Esophagus muscularis mucosa (tissue), 4 donors: Measurements from ENCODE around the gene SMIM35.

ENCODE experiments used
- EP300 ChIP-seq: sonication (generic); formaldehyde crosslinking; IDR thresholded peaks from one replicate; pipeline ENCODE4 v1.6.1; 2017; ENCODE audit warnings: antibody characterized with exemption
- POLR2A ChIP-seq: fragments of 450-650 bp; IDR thresholded peaks from one replicate; pipeline ENCODE4 v1.6.1; 2017; ENCODE audit warnings: antibody characterized with exemption, moderate library complexity, mild to moderate bottlenecking, low read depth
- POLR2AphosphoS5 ChIP-seq, 2 donors: sonication (generic); formaldehyde crosslinking; IDR thresholded peaks; one replicate each; pipeline ENCODE4 v1.6.1; 2017; ENCODE audit warnings: antibody characterized with exemption in 2 of 2
- TF ChIP-seq, protein P1 (sequence below), 3 experiments: fragments of 200-600 bp in 2 of 3; fragments of 450-650 bp in 1 of 3; sonication (generic) in 2 of 3; IDR thresholded peaks; one replicate each; pipeline ENCODE4 v1.5.1; 2017 to 2019; ENCODE audit warnings: antibody characterized with exemption in 3 of 3, mild to moderate bottlenecking in 2 of 3, moderate library complexity in 1 of 3

DNA sequence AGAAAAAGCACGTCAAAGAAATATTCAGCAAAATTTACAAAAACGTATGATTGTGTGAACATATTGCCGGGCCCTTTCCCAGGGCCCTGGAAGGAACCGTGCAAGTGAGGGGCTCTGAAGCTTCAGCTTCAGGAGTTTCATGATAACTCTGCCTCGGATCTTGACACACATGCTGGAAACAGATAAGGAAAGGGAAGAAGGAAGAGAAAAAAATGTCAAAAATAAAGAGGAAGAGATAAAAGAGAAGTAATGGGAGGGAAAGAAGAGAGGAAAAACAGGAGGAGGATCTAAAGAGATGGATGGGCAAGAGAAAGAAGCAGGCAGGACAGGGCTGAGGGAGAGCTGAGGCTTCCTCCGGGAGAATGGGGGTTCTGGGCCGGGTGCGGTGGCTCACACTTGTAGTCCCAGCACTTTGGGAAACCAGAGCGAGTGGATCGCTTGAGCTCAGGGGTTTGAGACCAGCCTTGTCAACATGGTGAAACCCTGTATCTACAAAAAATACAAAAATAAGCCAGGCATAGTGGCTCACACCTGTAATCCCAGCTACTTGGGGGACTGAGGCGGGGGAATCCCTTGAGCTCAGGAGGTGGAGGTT lies 12.6 kb downstream of the SMIM35 start:
- TF ChIP-seq POLR2A (no peak), POLR2AphosphoS5 (IDR thresholded peaks at IDR 0.05) (no peak), EP300 (no peak)
- TF ChIP-seq, protein P1, sequence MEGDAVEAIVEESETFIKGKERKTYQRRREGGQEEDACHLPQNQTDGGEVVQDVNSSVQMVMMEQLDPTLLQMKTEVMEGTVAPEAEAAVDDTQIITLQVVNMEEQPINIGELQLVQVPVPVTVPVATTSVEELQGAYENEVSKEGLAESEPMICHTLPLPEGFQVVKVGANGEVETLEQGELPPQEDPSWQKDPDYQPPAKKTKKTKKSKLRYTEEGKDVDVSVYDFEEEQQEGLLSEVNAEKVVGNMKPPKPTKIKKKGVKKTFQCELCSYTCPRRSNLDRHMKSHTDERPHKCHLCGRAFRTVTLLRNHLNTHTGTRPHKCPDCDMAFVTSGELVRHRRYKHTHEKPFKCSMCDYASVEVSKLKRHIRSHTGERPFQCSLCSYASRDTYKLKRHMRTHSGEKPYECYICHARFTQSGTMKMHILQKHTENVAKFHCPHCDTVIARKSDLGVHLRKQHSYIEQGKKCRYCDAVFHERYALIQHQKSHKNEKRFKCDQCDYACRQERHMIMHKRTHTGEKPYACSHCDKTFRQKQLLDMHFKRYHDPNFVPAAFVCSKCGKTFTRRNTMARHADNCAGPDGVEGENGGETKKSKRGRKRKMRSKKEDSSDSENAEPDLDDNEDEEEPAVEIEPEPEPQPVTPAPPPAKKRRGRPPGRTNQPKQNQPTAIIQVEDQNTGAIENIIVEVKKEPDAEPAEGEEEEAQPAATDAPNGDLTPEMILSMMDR (IDR thresholded peaks at IDR 0.05) = no peak
